ENCODE data around the gene MAFF.
A peak's percentile ranks its signal among the peaks of the same experiment; 100 is the strongest.

DNA sequence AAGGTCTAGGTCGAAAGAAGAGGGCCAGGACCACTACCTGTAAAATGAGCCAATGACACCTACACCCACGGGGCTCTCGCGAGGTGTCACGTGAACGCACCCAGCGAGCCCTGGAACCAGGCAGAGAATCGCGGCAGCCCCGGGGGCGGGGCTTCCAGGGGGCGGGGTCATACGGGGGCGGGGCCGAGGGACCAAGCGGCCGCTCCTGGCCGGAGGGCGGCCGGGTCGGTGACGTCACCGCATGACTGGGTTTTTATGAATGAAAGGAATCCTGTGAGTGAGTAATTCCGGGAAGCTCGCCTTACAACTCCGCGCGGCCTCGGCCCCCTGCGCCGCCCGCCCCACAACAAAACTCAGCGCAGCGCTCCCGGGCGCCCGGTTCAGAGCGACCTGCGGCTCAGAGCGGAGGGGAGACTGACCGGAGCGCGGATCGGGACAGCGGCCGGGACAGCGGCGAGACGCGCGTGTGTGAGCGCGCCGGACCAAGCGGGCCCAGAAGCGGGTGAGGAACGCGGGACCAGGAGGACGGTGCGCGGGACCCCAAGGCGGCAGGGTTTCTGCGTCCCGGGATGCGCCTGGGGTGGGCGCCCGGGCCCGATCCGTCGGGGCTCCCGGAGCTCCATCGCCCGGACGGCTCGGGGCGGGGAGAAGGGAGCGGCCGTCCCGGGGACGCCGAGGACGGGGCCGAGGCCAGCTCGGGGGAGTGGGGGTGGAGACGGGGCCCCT is at the start of gene MAFF:
- TF ChIP-seq, protein P1, sequence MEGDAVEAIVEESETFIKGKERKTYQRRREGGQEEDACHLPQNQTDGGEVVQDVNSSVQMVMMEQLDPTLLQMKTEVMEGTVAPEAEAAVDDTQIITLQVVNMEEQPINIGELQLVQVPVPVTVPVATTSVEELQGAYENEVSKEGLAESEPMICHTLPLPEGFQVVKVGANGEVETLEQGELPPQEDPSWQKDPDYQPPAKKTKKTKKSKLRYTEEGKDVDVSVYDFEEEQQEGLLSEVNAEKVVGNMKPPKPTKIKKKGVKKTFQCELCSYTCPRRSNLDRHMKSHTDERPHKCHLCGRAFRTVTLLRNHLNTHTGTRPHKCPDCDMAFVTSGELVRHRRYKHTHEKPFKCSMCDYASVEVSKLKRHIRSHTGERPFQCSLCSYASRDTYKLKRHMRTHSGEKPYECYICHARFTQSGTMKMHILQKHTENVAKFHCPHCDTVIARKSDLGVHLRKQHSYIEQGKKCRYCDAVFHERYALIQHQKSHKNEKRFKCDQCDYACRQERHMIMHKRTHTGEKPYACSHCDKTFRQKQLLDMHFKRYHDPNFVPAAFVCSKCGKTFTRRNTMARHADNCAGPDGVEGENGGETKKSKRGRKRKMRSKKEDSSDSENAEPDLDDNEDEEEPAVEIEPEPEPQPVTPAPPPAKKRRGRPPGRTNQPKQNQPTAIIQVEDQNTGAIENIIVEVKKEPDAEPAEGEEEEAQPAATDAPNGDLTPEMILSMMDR (IDR thresholded peaks at IDR 0.05), result no peak
- TF ChIP-seq, protein P2, sequence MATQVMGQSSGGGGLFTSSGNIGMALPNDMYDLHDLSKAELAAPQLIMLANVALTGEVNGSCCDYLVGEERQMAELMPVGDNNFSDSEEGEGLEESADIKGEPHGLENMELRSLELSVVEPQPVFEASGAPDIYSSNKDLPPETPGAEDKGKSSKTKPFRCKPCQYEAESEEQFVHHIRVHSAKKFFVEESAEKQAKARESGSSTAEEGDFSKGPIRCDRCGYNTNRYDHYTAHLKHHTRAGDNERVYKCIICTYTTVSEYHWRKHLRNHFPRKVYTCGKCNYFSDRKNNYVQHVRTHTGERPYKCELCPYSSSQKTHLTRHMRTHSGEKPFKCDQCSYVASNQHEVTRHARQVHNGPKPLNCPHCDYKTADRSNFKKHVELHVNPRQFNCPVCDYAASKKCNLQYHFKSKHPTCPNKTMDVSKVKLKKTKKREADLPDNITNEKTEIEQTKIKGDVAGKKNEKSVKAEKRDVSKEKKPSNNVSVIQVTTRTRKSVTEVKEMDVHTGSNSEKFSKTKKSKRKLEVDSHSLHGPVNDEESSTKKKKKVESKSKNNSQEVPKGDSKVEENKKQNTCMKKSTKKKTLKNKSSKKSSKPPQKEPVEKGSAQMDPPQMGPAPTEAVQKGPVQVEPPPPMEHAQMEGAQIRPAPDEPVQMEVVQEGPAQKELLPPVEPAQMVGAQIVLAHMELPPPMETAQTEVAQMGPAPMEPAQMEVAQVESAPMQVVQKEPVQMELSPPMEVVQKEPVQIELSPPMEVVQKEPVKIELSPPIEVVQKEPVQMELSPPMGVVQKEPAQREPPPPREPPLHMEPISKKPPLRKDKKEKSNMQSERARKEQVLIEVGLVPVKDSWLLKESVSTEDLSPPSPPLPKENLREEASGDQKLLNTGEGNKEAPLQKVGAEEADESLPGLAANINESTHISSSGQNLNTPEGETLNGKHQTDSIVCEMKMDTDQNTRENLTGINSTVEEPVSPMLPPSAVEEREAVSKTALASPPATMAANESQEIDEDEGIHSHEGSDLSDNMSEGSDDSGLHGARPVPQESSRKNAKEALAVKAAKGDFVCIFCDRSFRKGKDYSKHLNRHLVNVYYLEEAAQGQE (IDR thresholded peaks at IDR 0.05; ENCODE audit: insufficient read depth in 1 of 2, low read depth in 2 of 2, low read length in 1 of 2), result no peak
- TF ChIP-seq SIN3A (IDR thresholded peaks at IDR 0.05; ENCODE audit: borderline replicate concordance, insufficient read depth, low read depth, low read length) (peak; percentile 77; the same call in 1 of the 2 replicates), POLR2AphosphoS5 (IDR thresholded peaks at IDR 0.05; ENCODE audit: low read depth, low read length) (no peak)

Data from Panc1 (cell line).